Amygdala (tissue), 56 donors: ENCODE data around the gene OXLD1.

Source experiments
- DNase-seq, 56 donors: peaks; one replicate each; lab custom pipeline; 2025; lab: John Stamatoyannopoulos, UW

The OXLD1 gene

DNA sequence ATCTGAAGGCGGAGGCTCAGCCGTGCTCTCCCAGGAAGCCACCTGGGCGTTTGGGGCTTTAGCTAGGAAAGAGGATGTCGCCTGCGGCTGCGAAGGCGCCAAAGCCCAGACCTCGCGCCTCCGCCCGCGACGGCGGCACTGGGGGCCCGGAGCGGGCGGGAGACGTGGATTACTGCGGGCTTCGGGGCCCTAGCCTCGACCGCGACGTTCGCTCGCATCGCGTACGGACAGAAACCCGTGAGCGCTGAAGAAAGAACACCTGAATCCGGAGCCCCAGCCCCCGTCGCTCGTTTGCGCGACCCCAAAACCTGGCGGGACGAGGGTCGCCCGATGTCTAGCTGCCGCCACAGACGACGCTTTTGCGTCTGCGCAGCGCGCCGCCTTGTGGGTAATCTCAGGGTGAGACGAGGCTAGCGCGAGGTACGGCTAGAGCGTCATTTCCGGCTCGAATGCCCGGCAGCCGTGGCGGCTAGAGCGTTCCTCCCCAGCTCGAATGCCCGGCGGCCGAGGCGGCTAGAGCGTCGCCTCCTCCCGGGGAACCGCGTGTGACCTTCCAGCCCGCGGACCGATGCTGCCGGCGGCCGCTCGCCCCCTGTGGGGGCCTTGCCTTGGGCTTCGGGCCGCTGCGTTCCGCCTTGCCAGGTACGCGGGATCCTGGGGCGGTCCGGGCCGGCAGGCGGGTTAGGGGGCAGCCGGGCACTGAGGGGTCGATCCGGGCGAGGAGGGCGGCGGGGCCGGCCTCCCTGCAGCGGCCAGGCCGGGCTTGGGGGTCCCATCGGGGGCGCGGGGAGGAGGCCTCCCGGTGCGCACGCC, 36.7 kb upstream of the OXLD1 start, which contains the start of gene MRPL12:
MRPL12 (plus strand) TSS at position 434 of the 813 bp plus-strand sequence; CDS start at position 569, 135 bp downstream.
- DNase-seq = peak; percentile 61 to 97 (median 90)

DNA sequence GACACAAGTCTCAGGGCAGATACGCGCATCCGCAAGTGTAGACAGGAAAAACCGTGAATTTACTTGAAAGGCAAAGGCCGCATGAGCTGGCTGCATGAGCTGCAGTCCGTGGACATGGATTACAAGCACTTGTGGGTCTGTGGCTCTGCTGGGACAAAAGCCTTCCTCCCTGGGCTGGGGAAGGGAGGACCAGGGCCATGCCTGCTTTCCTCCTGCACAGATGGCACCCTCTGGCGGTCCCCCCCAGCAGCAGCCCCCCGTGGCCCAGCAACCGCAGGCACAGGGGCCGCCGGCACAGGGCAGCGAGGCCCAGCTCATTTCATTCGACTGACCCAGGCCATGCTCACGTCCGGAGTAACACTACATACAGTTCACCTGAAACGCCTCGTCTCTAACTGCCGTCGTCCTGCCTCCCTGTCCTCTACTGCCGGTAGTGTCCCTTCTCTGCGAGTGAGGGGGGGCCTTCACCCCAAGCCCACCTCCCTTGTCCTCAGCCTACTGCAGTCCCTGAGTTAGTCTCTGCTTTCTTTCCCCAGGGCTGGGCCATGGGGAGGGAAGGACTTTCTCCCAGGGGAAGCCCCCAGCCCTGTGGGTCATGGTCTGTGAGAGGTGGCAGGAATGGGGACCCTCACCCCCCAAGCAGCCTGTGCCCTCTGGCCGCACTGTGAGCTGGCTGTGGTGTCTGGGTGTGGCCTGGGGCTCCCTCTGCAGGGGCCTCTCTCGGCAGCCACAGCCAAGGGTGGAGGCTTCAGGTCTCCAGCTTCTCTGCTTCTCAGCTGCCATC, 35.1 kb upstream of the OXLD1 start:
- no peak for DNase-seq

DNA sequence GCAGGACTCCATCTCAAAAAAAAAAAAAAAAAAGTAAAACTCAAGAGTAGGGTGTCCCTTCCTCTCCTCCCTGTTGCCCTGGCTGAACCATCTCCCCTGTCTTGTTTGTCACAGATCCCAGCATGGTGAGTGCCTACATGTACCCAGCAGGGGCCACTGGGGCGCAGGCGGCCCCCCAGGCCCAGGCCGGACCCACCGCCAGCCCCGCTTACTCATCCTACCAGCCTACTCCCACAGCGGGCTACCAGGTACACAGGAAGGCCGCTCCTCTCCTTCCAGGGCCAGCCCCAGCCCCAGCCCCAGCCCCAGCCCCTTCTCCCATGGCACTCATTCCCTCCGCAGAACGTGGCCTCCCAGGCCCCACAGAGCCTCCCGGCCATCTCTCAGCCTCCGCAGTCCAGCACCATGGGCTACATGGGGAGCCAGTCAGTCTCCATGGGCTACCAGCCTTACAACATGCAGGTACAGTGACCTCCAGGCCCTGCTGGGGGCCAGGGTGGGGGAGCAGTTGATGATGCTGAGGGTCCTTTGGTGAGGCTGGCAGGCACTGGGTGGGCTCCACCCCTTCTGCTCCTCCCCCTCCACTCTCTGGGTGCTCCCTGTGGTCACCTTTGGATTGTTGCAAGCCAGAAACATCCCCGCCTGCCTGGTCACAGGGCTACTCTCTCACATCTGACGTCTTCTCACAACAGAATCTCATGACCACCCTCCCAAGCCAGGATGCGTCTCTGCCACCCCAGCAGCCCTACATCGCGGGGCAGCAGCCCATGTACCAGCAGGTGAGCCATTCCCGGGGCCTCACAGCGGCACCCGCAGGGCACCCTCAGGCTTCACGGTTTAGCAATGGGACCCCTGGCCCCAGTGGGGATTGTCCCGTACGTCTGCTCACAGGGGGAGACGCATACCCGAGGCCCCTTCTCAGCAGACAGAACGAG, 34.2 kb upstream of the OXLD1 start:
- DNase-seq = no peak

- no peak for DNase-seq
Observed at GRCh38 chr17:81697261-81698044, 31.0 kb upstream of the OXLD1 start.

- DNase-seq = no peak
Observed at GRCh38 chr17:81696218-81696941, 30.0 kb upstream of the OXLD1 start.

- DNase-seq = no peak
Observed at GRCh38 chr17:81695801-81696200, 29.4 kb upstream of the OXLD1 start.

- no peak for DNase-seq
Observed at GRCh38 chr17:81695211-81695610, 28.8 kb upstream of the OXLD1 start.

GRCh38 chr17:81694810-81695209, 28.4 kb upstream of the OXLD1 start:
- DNase-seq = no peak

DNA sequence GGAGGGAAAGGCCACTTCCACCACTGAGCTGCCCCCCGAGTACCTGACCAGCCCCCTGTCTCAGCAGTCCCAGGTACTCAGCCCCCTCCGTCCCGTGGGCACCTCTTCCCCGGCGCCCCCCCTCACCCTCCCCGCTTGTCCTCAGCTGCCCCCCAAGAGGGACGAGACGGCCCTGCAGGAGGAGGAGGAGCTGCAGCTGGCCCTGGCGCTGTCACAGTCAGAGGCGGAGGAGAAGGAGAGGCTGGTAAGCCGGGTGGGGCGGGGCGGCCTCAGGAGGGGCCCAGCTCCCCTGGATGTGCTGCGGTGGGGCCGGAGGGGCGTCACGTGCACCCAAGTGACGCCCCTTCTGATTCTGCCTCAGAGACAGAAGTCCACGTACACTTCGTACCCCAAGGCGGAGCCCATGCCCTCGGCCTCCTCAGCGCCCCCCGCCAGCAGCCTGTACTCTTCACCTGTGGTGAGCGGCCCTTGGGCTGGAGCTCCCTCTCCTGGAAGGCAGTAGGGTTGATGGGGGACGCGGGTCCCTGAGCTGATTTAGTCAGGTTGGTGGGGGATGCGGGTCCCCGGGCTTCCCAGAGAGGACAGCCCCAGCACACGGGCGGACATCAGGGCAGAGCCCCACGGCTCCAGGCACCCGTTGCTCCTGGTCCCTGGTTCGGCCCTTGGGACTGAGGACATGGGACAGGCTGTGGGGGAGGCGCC, 27.3 kb upstream of the OXLD1 start:
- DNase-seq = no peak

GRCh38 chr17:81691608-81692007, 25.2 kb upstream of the OXLD1 start:
- DNase-seq = no peak

- DNase-seq = no peak
Observed at GRCh38 chr17:81691196-81691595, 24.8 kb upstream of the OXLD1 start.

- no peak for DNase-seq
Observed at GRCh38 chr17:81690549-81690948, 24.1 kb upstream of the OXLD1 start.

DNA sequence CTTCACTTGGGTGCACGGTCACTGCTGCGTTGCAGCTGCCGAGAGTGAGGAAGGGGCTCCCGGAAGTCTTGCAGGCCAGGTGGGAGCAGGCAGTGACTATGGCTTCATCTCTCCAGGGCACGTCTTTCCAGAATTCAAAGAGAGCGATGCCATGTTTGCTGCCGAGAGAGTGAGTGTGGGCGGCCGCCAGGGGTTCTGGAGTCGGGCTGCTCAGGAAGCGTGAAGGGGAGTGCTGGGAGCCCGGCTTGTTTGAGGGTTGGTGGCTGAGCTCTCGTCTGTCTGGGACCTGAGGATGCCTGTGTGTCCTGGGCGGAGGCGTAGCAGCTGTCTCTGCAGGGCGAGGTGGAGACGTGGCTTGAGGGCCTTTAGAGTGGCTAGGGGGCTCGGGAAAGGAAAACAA, 23.7 kb upstream of the OXLD1 start:
- DNase-seq = no peak

GRCh38 chr17:81688616-81689015, 22.2 kb upstream of the OXLD1 start:
- no peak for DNase-seq

DNA sequence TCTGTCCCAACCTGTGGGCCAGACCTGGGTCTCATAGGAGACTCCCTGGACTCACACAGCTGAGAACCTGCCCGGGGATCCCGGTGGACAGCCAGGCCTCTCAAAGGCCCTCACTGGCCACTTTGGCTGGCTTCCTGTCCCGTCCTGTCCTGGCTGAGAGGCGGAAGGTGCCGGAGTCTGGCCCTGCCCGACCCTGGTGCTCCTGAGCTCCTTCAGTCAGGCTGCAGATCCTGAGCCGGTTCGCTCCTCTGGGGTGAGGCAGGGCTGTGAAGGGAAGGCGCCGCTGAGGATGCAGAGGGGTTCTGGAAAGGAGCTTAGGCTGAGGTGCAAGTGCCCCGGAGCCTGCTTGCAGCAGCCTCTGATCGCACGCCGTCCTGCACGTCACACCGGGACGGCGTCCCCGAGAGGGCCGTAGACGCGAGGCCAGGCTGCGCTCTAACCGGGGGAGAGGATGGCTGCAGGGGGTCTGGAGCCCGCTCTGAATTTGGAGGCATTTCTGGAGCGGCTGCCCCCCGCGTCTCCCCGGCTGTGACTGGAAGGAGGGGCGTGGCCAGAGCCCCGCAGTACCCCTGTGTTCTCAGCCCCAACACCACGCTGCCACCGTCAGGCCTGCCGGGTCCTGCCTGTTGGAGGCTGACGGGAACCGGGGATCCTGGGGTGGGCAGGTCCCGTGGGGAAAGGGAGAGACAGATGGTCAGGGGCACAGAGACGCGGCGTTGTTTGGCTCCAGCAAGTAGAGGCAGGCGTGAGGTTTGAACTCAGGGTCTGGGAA, 21.6 kb upstream of the OXLD1 start:
- DNase-seq = no peak

GRCh38 chr17:81686614-81687013, 20.2 kb upstream of the OXLD1 start:
- DNase-seq = no peak

- DNase-seq = no peak
Observed at GRCh38 chr17:81685108-81685507, 18.7 kb upstream of the OXLD1 start.

DNA sequence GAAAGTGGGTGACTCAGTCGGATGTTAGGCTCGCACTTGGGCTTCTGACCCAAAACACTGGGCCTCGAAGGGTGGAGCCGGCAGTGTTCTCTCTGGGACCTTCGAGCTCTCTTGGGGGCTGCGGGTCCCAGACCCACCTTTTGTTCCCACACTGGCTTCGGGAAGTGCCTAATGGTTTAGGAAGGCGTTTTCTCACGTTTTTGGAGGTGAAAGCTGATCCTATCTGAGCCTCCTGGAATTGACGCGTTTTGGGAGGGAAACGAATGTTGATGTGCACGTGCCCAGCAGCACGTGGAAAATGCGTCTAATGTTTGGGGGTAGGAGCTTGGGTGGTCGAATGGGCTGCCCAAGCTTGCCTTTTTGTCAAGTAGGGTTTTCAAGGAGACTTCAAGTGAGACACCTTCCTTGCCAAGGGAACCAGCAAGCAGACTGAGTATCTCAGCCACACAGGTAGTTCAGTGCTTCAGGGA, 18.1 kb upstream of the OXLD1 start:
- no peak for DNase-seq
